ENCODE measurements around the gene HPF1. TPM values are rescaled to one million over a fixed set of nuclear protein-coding genes. Genes with fewer than 3 reads are reported as not detected.

HPF1 gene
- total RNA-seq, 1 experiment from 2014 or later: 26.9 TPM

- no peaks in the 10 kb centered on the region for H3K9me3 ChIP-seq (ENCODE audit: insufficient read depth, low read depth)
- TF ChIP-seq EZH2 (IDR thresholded peaks at IDR 0.05; ENCODE audit: low read depth) (no peak), CTCF (conservative IDR thresholded peaks at IDR 0.05) (no peak)
- no peaks in the 10 kb centered on the region for H3K36me3 ChIP-seq (ENCODE audit: low read depth)
- ChIA-PET POLR2A (ENCODE audit: unreplicated experiment) (no interaction called here), CTCF (no interaction called here)
- no TSS peak for BruUV-seq (replicated peaks)
- no peaks in the 10 kb centered on the region for H3K9me2 ChIP-seq (ENCODE audit: insufficient read depth)
- intact Hi-C loops (cut with micrococcal nuclease; ENCODE audit: unreplicated experiment): no loop called here
- no peaks in the 10 kb centered on the region for H3K27me3 ChIP-seq (ENCODE audit: insufficient read depth, low read depth)
- H3K4me1 ChIP-seq (replicated peaks; ENCODE audit: insufficient read depth): no peaks in the 10 kb centered on the region
- H3K79me2 ChIP-seq (ENCODE audit: low read depth): no peaks in the 10 kb centered on the region
- H3K27ac ChIP-seq: no peak overlapping the region
- H4K20me1 ChIP-seq (ENCODE audit: insufficient read depth): no peaks in the 10 kb centered on the region
- H3K4me2 ChIP-seq: no peak overlapping the region
- no peaks in the 10 kb centered on the region for H3F3A ChIP-seq (ENCODE audit: insufficient read depth, low read depth)
- no peak overlapping the region for H2AFZ ChIP-seq
- no peak overlapping the region for H3K4me3 ChIP-seq
- DNase-seq: no peak
Measured at GRCh38 chr4:169802873-169803272, 45.1 kb upstream of the HPF1 start.

DNA sequence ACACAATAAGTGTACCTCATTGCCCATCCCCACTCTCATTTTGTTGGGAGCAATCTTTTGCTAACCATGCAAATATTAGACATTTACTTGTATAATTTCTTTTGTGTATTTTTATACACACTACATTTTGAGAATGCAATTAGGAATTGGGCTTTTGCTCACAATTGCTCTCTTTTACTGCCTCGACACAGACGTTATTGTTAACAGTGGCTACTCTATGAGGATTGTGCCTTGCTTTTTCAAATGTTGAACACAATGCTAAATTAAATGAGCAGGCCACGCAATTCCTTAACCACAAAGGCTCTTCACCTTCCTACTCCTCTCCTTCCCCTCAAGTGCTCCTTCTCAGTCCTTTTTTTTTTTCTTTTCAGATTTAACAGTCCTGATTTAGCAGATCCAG, 42.8 kb upstream of the HPF1 start:
- Histone ChIP-seq H3F3A (ENCODE audit: insufficient read depth, low read depth) (no peaks in the 10 kb centered on the region), H3K9me2 (ENCODE audit: insufficient read depth) (no peaks in the 10 kb centered on the region), H3K27ac (no peak overlapping the region), H3K27me3 (ENCODE audit: insufficient read depth, low read depth) (no peaks in the 10 kb centered on the region), H4K20me1 (ENCODE audit: insufficient read depth) (no peaks in the 10 kb centered on the region), H3K4me1 (replicated peaks; ENCODE audit: insufficient read depth) (no peaks in the 10 kb centered on the region), H3K9me3 (ENCODE audit: insufficient read depth, low read depth) (no peaks in the 10 kb centered on the region), H3K4me3 (no peak overlapping the region), H3K79me2 (ENCODE audit: low read depth) (no peaks in the 10 kb centered on the region), H3K4me2 (no peak overlapping the region), H3K36me3 (ENCODE audit: low read depth) (no peaks in the 10 kb centered on the region), H2AFZ (no peak overlapping the region)
- no TSS peak for BruUV-seq (replicated peaks)
- CTCF ChIA-PET: no interaction called here
- TF ChIP-seq EZH2 (IDR thresholded peaks at IDR 0.05; ENCODE audit: low read depth) (no peak), CTCF (conservative IDR thresholded peaks at IDR 0.05) (no peak)
- intact Hi-C loops (cut with micrococcal nuclease; ENCODE audit: unreplicated experiment): no loop called here
- POLR2A ChIA-PET (ENCODE audit: unreplicated experiment): no interaction called here
- no peak for DNase-seq

GRCh38 chr4:169799260-169799659, 41.5 kb upstream of the HPF1 start:
- BruUV-seq (replicated peaks): no TSS peak
- Histone ChIP-seq H3K27ac (no peak overlapping the region), H3K4me2 (no peak overlapping the region), H3F3A (ENCODE audit: insufficient read depth, low read depth) (no peaks in the 10 kb centered on the region), H2AFZ (no peak overlapping the region), H3K4me1 (replicated peaks; ENCODE audit: insufficient read depth) (peaks cover 4% of the 10 kb centered on the region; the same call in 1 of the 2 replicates), H3K79me2 (ENCODE audit: low read depth) (no peaks in the 10 kb centered on the region), H3K4me3 (no peak overlapping the region), H3K27me3 (ENCODE audit: insufficient read depth, low read depth) (no peaks in the 10 kb centered on the region), H3K9me3 (ENCODE audit: insufficient read depth, low read depth) (no peaks in the 10 kb centered on the region), H4K20me1 (ENCODE audit: insufficient read depth) (no peaks in the 10 kb centered on the region), H3K36me3 (ENCODE audit: low read depth) (no peaks in the 10 kb centered on the region), H3K9me2 (ENCODE audit: insufficient read depth) (no peaks in the 10 kb centered on the region)
- TF ChIP-seq EZH2 (IDR thresholded peaks at IDR 0.05; ENCODE audit: low read depth) (no peak), CTCF (conservative IDR thresholded peaks at IDR 0.05) (no peak)
- ChIA-PET POLR2A (ENCODE audit: unreplicated experiment) (no interaction called here), CTCF (no interaction called here)
- no peak for DNase-seq
- intact Hi-C loops (cut with micrococcal nuclease; ENCODE audit: unreplicated experiment): no loop called here

Measured in PC-9 (cell line).